ENCODE measurements around the gene C22orf23. TPM values are rescaled to one million over a fixed set of nuclear protein-coding genes. Genes with fewer than 3 reads are reported as not detected.

Gene C22orf23
- total and polyA plus RNA-seq, 2 of the 4 experiments (the other 2 are of a cell fraction): 0.39 to 0.54 TPM

DNA sequence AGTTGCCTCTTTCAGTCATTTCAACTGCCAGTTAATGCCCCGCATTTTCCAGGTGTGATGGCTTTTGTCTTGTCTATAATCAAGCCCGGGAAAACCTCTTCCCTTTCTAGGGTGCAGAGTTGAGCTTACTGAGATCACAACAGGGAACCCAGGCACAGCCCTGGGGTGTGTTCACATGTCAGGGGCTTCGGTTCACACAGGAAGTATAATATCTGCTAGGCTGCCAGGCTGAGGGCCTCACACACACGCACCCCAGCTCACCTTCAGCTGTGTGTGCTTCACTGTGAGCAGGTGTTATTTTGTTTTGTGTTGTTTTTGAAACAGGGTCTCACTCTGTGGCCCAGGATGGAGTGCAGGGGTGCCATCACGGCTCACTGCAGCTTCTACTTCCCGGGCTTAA lies 40.6 kb upstream of the C22orf23 start:
- Histone ChIP-seq H2BK15ac (ENCODE audit: low read depth, low read length) (no peak overlapping the region), H3K56ac (ENCODE audit: extremely low read depth, insufficient read depth, low read length) (no peak overlapping the region), H3K9ac (ENCODE audit: low read depth, low read length) (no peak overlapping the region), H3K4me2 (ENCODE audit: low read depth, low read length) (no peak overlapping the region), H3K4me1 (ENCODE audit: control insufficient read depth, insufficient read depth, low read length) (no peaks in the 10 kb centered on the region), H3K27me3 (ENCODE audit: control insufficient read depth, insufficient read depth, low read length) (peaks cover 11% of the 10 kb centered on the region; the same call in 1 of the 2 replicates), H3K79me1 (ENCODE audit: low read depth in 1 of 2, low read length in 2 of 2) (no peaks in the 10 kb centered on the region), H4K20me1 (ENCODE audit: insufficient read depth, low read length) (no peaks in the 10 kb centered on the region), H3K18ac (ENCODE audit: low read depth, low read length) (no peak overlapping the region), H4K91ac (ENCODE audit: insufficient read depth, low read depth, low read length) (no peak overlapping the region), H4K8ac (ENCODE audit: low read depth in 2 of 2, low read length in 2 of 2) (no peak overlapping the region), H3K9me3 (ENCODE audit: control insufficient read depth, insufficient read depth, low read length) (no peaks in the 10 kb centered on the region), H3K14ac (replicated peaks; ENCODE audit: low read depth, low read length) (no peak overlapping the region), H3K27ac (ENCODE audit: insufficient read depth, low read length) (no peak overlapping the region), H2AK5ac (ENCODE audit: low read depth, low read length) (no peak overlapping the region), H2AK9ac (replicated peaks; ENCODE audit: low read depth, low read length, poor library complexity) (no peak overlapping the region), H3K23ac (ENCODE audit: low read depth, low read length) (no peak overlapping the region), H3K36me3 (ENCODE audit: control insufficient read depth, insufficient read depth, low read length) (no peaks in the 10 kb centered on the region), H2BK20ac (ENCODE audit: low read depth, low read length) (no peak overlapping the region), H2AFZ (replicated peaks; ENCODE audit: low read length, poor library complexity) (no peak overlapping the region), H2BK5ac (ENCODE audit: low read depth, low read length, poor library complexity, severe bottlenecking) (no peak overlapping the region), H3K4ac (ENCODE audit: low read depth, low read length) (no peak overlapping the region), H2BK120ac (ENCODE audit: low read depth, low read length) (no peak overlapping the region), H3K4me3 (ENCODE audit: insufficient read depth, low read depth, low read length) (no peak overlapping the region), H3K9me1 (ENCODE audit: insufficient read depth, low read length) (peaks cover 8% of the 10 kb centered on the region; the same call in 1 of the 2 replicates), H4K5ac (ENCODE audit: low read depth, low read length) (no peak overlapping the region)
- dilution Hi-C loops (cut with HindIII; ENCODE audit: low sequenced_read_pairs, unreplicated experiment): no loop called here
- ATAC-seq (ENCODE audit: low read depth) (no peak), DNase-seq (no peak)
- in situ Hi-C loops (cut with MboI; ENCODE audit: low sequenced_read_pairs): no loop called here
- TF ChIP-seq, protein P1, sequence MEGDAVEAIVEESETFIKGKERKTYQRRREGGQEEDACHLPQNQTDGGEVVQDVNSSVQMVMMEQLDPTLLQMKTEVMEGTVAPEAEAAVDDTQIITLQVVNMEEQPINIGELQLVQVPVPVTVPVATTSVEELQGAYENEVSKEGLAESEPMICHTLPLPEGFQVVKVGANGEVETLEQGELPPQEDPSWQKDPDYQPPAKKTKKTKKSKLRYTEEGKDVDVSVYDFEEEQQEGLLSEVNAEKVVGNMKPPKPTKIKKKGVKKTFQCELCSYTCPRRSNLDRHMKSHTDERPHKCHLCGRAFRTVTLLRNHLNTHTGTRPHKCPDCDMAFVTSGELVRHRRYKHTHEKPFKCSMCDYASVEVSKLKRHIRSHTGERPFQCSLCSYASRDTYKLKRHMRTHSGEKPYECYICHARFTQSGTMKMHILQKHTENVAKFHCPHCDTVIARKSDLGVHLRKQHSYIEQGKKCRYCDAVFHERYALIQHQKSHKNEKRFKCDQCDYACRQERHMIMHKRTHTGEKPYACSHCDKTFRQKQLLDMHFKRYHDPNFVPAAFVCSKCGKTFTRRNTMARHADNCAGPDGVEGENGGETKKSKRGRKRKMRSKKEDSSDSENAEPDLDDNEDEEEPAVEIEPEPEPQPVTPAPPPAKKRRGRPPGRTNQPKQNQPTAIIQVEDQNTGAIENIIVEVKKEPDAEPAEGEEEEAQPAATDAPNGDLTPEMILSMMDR (conservative IDR thresholded peaks at IDR 0.05; ENCODE audit: low read depth, low read length): no peak
- TF ChIP-seq BHLHE40 (IDR thresholded peaks at IDR 0.05; ENCODE audit: low read depth, low read length): no peak
- TF ChIP-seq NFE2L2 (IDR thresholded peaks at IDR 0.05; ENCODE audit: low read depth, low read length): no peak
- POLR2A ChIA-PET (ENCODE audit: unreplicated experiment): no interaction called here
- WGBS, 2 experiments (ENCODE audit: extremely low coverage in 2 of 2, insufficient read length in 1 of 2): 75% methylated on average over 2 of the region's 6 CpGs; no CpG with 5 or more reads in 1 of the 2 experiments
- intact Hi-C loops (cut with micrococcal nuclease): no loop called here
- BruUV-seq (replicated peaks): no TSS peak
- CTCF ChIA-PET: no interaction called here
